Mucosa of rectum (tissue), 2 donors: Measurements from ENCODE around the gene TIGD6.

ENCODE experiments used
- H3K27ac ChIP-seq, 2 donors: one replicate each; pipeline ENCODE4 v1.7.0; 2013; ENCODE audit warnings: inconsistent platforms in 2 of 2, low read depth in 2 of 2, low read length in 2 of 2
- H3K27me3 ChIP-seq, 2 donors: one replicate each; pipeline ENCODE4 v1.7.0; 2013; ENCODE audit warnings: low read length in 2 of 2; ENCODE audit not compliant: control insufficient read depth in 2 of 2, insufficient read depth in 2 of 2
- H3K36me3 ChIP-seq, 2 donors: one replicate each; pipeline ENCODE4 v1.7.0; 2013; ENCODE audit warnings: low read length in 2 of 2; ENCODE audit not compliant: control insufficient read depth in 2 of 2, insufficient read depth in 2 of 2
- H3K4me1 ChIP-seq, 2 donors: one replicate each; pipeline ENCODE4 v1.7.0; 2013; ENCODE audit warnings: low read length in 2 of 2, mild to moderate bottlenecking in 1 of 2; ENCODE audit not compliant: control insufficient read depth in 2 of 2, insufficient read depth in 2 of 2
- H3K4me3 ChIP-seq, 2 donors: one replicate each; pipeline ENCODE4 v1.7.0; 2013; ENCODE audit warnings: low read length in 2 of 2
- H3K9ac ChIP-seq, 2 donors: one replicate each; pipeline ENCODE4 v1.7.0; 2013; ENCODE audit warnings: low read length in 2 of 2, low read depth in 1 of 2, mild to moderate bottlenecking in 1 of 2
- H3K9me3 ChIP-seq, 2 donors: one replicate each; pipeline ENCODE4 v1.7.0; 2013; ENCODE audit warnings: low read length in 2 of 2; ENCODE audit not compliant: control insufficient read depth in 2 of 2
- donor health status: healthy.
- donor health status: Normal muscosa, but diverticular disease.

The TIGD6 gene

GRCh38 chr5:150000256-150000989 is at the start of gene TIGD6, which contains the start of gene HMGXB3:
Gene TIGD6 (minus strand): TSS chr5:150000654. CDS start chr5:149996348, 4,306 bp downstream.
Gene HMGXB3 (plus strand): TSS chr5:150000739. CDS start chr5:150004853, 4,114 bp downstream.
- peak within 1 kb of the TSS; percentile 91 to 94 for H3K27ac ChIP-seq
- peak within 1 kb of the TSS; percentile 89 for H3K9ac ChIP-seq
- peaks cover 18 to 36% of the 10 kb centered on the region in 2 donors for H3K4me1 ChIP-seq
- H3K27me3 ChIP-seq = no peaks in the 10 kb centered on the region
- H3K36me3 ChIP-seq = peaks cover 5 to 12% of the 10 kb centered on the region in 2 donors
- H3K9me3 ChIP-seq = no peaks in the 10 kb centered on the region
- peak within 1 kb of the TSS; percentile 84 for H3K4me3 ChIP-seq

GRCh38 chr5:150046031-150046430 is 45.6 kb upstream of the TIGD6 start:
- Histone ChIP-seq H3K9me3 (no peaks in the 10 kb centered on the region), H3K4me1 (peaks cover 12 to 14% of the 10 kb centered on the region in 2 donors), H3K4me3 (no peak overlapping the region), H3K27me3 (no peaks in the 10 kb centered on the region), H3K27ac (no peak overlapping the region), H3K36me3 (peaks cover 70 to 79% of the 10 kb centered on the region in 2 donors), H3K9ac (no peak overlapping the region)

GRCh38 chr5:150045549-150045948 is 45.1 kb upstream of the TIGD6 start:
- Histone ChIP-seq H3K4me1 (peaks cover 12 to 14% of the 10 kb centered on the region in 2 donors), H3K27ac (no peak overlapping the region), H3K9ac (no peak overlapping the region), H3K4me3 (no peak overlapping the region), H3K36me3 (peaks cover 70 to 79% of the 10 kb centered on the region in 2 donors), H3K9me3 (no peaks in the 10 kb centered on the region), H3K27me3 (no peaks in the 10 kb centered on the region)

- Histone ChIP-seq H3K9me3 (no peaks in the 10 kb centered on the region), H3K4me1 (peaks cover 12 to 14% of the 10 kb centered on the region in 2 donors), H3K36me3 (peaks cover 68 to 76% of the 10 kb centered on the region in 2 donors), H3K9ac (no peak overlapping the region), H3K27me3 (no peaks in the 10 kb centered on the region), H3K4me3 (no peak overlapping the region), H3K27ac (no peak overlapping the region)
Observed at GRCh38 chr5:150044712-150045111, 44.3 kb upstream of the TIGD6 start.

- H3K4me3 ChIP-seq = no peak overlapping the region
- H3K27me3 ChIP-seq = no peaks in the 10 kb centered on the region
- H3K9me3 ChIP-seq = no peaks in the 10 kb centered on the region
- peak overlapping the region; percentile 25 to 46 for H3K27ac ChIP-seq
- H3K9ac ChIP-seq = no peak overlapping the region
- peaks cover 12 to 14% of the 10 kb centered on the region in 2 donors for H3K4me1 ChIP-seq
- H3K36me3 ChIP-seq = peaks cover 66 to 74% of the 10 kb centered on the region in 2 donors
Observed at GRCh38 chr5:150044329-150044681, 43.9 kb upstream of the TIGD6 start.

- Histone ChIP-seq H3K9ac (peak overlapping the region in 1 of 2 donors; percentile 5), H3K9me3 (no peaks in the 10 kb centered on the region), H3K27ac (peak overlapping the region; percentile 25 to 46), H3K27me3 (no peaks in the 10 kb centered on the region), H3K36me3 (peaks cover 65 to 70% of the 10 kb centered on the region in 2 donors), H3K4me3 (peak overlapping the region in 1 of 2 donors; percentile 24), H3K4me1 (peaks cover 12 to 14% of the 10 kb centered on the region in 2 donors)
Observed at GRCh38 chr5:150043657-150044328, 43.3 kb upstream of the TIGD6 start.

GRCh38 chr5:150042459-150042858 is 42.0 kb upstream of the TIGD6 start:
- no peak overlapping the region for H3K4me3 ChIP-seq
- peaks cover 61 to 68% of the 10 kb centered on the region in 2 donors for H3K36me3 ChIP-seq
- no peak overlapping the region for H3K9ac ChIP-seq
- H3K9me3 ChIP-seq = no peaks in the 10 kb centered on the region
- H3K27me3 ChIP-seq = no peaks in the 10 kb centered on the region
- peaks cover 12 to 14% of the 10 kb centered on the region in 2 donors for H3K4me1 ChIP-seq
- no peak overlapping the region for H3K27ac ChIP-seq

GRCh38 chr5:150038547-150038946 is 38.1 kb upstream of the TIGD6 start:
- peaks cover 75 to 76% of the 10 kb centered on the region in 2 donors for H3K36me3 ChIP-seq
- H3K4me3 ChIP-seq = no peak overlapping the region
- no peak overlapping the region for H3K27ac ChIP-seq
- H3K9me3 ChIP-seq = no peaks in the 10 kb centered on the region
- H3K9ac ChIP-seq = no peak overlapping the region
- H3K4me1 ChIP-seq = peaks cover 3 to 5% of the 10 kb centered on the region in 2 donors
- H3K27me3 ChIP-seq = no peaks in the 10 kb centered on the region

- Histone ChIP-seq H3K4me1 (no peaks in the 10 kb centered on the region), H3K27me3 (no peaks in the 10 kb centered on the region), H3K36me3 (peaks cover 81 to 86% of the 10 kb centered on the region in 2 donors), H3K27ac (no peak overlapping the region), H3K9ac (no peak overlapping the region), H3K9me3 (no peaks in the 10 kb centered on the region), H3K4me3 (no peak overlapping the region)
Observed at GRCh38 chr5:150036513-150036912, 36.1 kb upstream of the TIGD6 start.
